SK-N-SH (cell line): ENCODE results near the gene TMEM14A.

Source experiments
- TF ChIP-seq, protein P1 (sequence below): fragments of 200-600 bp; sonication (generic); IDR thresholded peaks from 2 replicates; pipeline ENCODE4 v1.6.1; 2017; ENCODE audit warnings: antibody characterized with exemption, mild to moderate bottlenecking, moderate library complexity
- TF ChIP-seq, protein P2 (sequence below): IDR thresholded peaks from 2 replicates; pipeline ENCODE4 v1.4.0; 2012; ENCODE audit warnings: low read depth, borderline replicate concordance

DNA sequence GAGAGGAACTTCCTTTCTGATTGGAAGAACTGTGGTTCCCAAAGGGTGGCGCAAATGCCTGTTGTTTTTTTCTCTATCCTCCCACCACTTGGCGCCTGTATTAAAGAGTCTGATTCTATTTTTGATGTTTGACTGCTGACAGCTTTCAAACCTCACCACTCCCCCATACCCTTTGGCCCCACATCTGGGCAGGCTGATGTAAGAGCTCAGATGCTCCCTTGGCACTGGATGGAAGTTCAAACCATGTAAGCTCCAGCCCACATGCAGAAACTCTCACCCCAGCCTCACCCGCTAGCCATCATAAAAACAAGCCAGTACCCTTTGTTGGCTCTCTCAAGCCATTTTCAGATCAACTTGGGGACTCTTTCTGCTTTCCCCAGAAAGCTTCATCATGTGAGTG, 20.0 kb upstream of the TMEM14A start:
- TF ChIP-seq, protein P1, sequence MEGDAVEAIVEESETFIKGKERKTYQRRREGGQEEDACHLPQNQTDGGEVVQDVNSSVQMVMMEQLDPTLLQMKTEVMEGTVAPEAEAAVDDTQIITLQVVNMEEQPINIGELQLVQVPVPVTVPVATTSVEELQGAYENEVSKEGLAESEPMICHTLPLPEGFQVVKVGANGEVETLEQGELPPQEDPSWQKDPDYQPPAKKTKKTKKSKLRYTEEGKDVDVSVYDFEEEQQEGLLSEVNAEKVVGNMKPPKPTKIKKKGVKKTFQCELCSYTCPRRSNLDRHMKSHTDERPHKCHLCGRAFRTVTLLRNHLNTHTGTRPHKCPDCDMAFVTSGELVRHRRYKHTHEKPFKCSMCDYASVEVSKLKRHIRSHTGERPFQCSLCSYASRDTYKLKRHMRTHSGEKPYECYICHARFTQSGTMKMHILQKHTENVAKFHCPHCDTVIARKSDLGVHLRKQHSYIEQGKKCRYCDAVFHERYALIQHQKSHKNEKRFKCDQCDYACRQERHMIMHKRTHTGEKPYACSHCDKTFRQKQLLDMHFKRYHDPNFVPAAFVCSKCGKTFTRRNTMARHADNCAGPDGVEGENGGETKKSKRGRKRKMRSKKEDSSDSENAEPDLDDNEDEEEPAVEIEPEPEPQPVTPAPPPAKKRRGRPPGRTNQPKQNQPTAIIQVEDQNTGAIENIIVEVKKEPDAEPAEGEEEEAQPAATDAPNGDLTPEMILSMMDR, result no peak
- TF ChIP-seq, protein P2, sequence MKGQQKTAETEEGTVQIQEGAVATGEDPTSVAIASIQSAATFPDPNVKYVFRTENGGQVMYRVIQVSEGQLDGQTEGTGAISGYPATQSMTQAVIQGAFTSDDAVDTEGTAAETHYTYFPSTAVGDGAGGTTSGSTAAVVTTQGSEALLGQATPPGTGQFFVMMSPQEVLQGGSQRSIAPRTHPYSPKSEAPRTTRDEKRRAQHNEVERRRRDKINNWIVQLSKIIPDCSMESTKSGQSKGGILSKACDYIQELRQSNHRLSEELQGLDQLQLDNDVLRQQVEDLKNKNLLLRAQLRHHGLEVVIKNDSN, result no peak
